RWPE1 (cell line): ENCODE results near the gene MARVELD1.

Experiments
- CTCF ChIA-PET: fragments of 350-600 bp; sonication (Branson Sonifier 250); formaldehyde crosslinking; extraction: SDS; loops from one replicate; lab custom pipeline; 2021; lab: Yijun Ruan, JAX
- POLR2A ChIA-PET: fragments of 400-600 bp; formaldehyde crosslinking; extraction: SDS; loops from one replicate; lab custom pipeline; 2020; ENCODE audit warnings: antibody characterized with exemption; ENCODE audit not compliant: low non-redundant PET; lab: Yijun Ruan, JAX
- DNase-seq: peaks from one replicate; pipeline ENCODE4 v3.0.0; 2012; ENCODE audit warnings: low spot score
- H3K27ac ChIP-seq: fragments of 450-650 bp; 2 replicates; pipeline ENCODE4 v1.5.1; 2017
- CTCF ChIP-seq: fragments of 450-650 bp; conservative IDR thresholded peaks from 2 replicates; pipeline ENCODE4 v1.5.1; 2017; ENCODE audit warnings: low read depth, mild to moderate bottlenecking

MARVELD1 gene

GRCh38 chr10:97684866-97685394 lies 28.6 kb upstream of the MARVELD1 start:
- peak overlapping the region; percentile 96 for H3K27ac ChIP-seq
- TF ChIP-seq CTCF = no peak
- ChIA-PET CTCF (interaction anchor here (0.6 to 2.8 kb wide), 2 partner anchors 8 to 13 kb away, joined by 3 to 18 read pairs; no protein-coding TSS in a partner anchor), POLR2A (no interaction called here)
- DNase-seq = no peak

- TF ChIP-seq CTCF = peak; percentile 60
- ChIA-PET CTCF (interaction anchor here (0.6 to 2.8 kb wide), 6 partner anchors 9 to 47 kb away, joined by 3 to 18 read pairs (median 4); partner anchors contain the start of gene MARVELD1), POLR2A (no interaction called here)
- DNase-seq = peak; percentile 74
- peak overlapping the region; percentile 96 for H3K27ac ChIP-seq
These were observed 28.1 kb upstream of the MARVELD1 start for GRCh38 chr10:97685395-97685958.

GRCh38 chr10:97686301-97686961 lies 27.1 kb upstream of the MARVELD1 start:
- no peak for DNase-seq
- peak overlapping the region; percentile 96 for H3K27ac ChIP-seq
- no peak for TF ChIP-seq CTCF
- CTCF ChIA-PET = interaction anchor here (1.0 to 2.8 kb wide), 8 partner anchors 10 to 46 kb away, joined by 3 to 18 read pairs (median 5); partner anchors contain the start of gene MARVELD1
- POLR2A ChIA-PET = interaction anchor here (0.6 to 1.6 kb wide), 7 partner anchors 13 to 220 kb away, joined by 3 to 15 read pairs (median 5); partner anchors contain the start of genes MARVELD1 and ZFYVE27

- POLR2A ChIA-PET = interaction anchor here (0.6 to 1.6 kb wide), 10 partner anchors 14 to 221 kb away, joined by 3 to 15 read pairs (median 4); partner anchors contain the start of genes MARVELD1 and ZFYVE27
- H3K27ac ChIP-seq = peak within 1 kb of the TSS; percentile 96
- no peak for TF ChIP-seq CTCF
- CTCF ChIA-PET = interaction anchor here (0.7 to 2.8 kb wide), 8 partner anchors 10 to 46 kb away, joined by 3 to 18 read pairs (median 5); no protein-coding TSS in a partner anchor
- DNase-seq = peak; percentile 99
These were observed 26.4 kb upstream of the MARVELD1 start, which contains the start of gene AVPI1 for GRCh38 chr10:97686962-97687784. Gene AVPI1, minus strand, starts transcription at chr10:97687241. Its CDS starts 7,336 bp downstream, at chr10:97679905.

GRCh38 chr10:97687785-97688781 lies 25.4 kb upstream of the MARVELD1 start:
- H3K27ac ChIP-seq = peak overlapping the region; percentile 96
- no peak for TF ChIP-seq CTCF
- POLR2A ChIA-PET = interaction anchor here (0.6 to 1.7 kb wide), 7 partner anchors 16 to 48 kb away, joined by 3 to 15 read pairs (median 4); partner anchors contain the start of genes MARVELD1, PI4K2A and ZFYVE27
- DNase-seq = no peak
- CTCF ChIA-PET = interaction anchor here (0.7 to 2.0 kb wide), 5 partner anchors 11 to 43 kb away, joined by 3 to 12 read pairs (median 6); no protein-coding TSS in a partner anchor
